Prostate gland (tissue), 2 donors: ENCODE data around the gene RANBP3. TPM values are rescaled to one million over a fixed set of nuclear protein-coding genes. Genes with fewer than 3 reads are reported as not detected.
"Not testable (repeated sequence)": the region's sequence is repeated elsewhere in the genome, so short reads cannot be mapped to it uniquely, and the experiment has no call there.

Experiments used
- DNase-seq: peaks from one replicate; pipeline ENCODE4 v3.0.0-alpha.2; 2019; ENCODE audit warnings: low spot score
- H3K27ac ChIP-seq, 2 donors: fragments of 200-600 bp; sonication (generic); 2 replicates each; pipeline ENCODE4 v1.5.1; 2017 to 2019
- H3K27me3 ChIP-seq: fragments of 200-600 bp; sonication (generic); replicated peaks from 2 replicates; pipeline ENCODE4 v1.5.1; 2019; ENCODE audit not compliant: insufficient read depth
- H3K36me3 ChIP-seq, 2 donors: fragments of 200-600 bp; sonication (generic); 1 replicate in 1 of 2; 2 replicates in 1 of 2; pipeline versions ENCODE4 v1.5.1 to v1.8.1; 2017 to 2019
- H3K4me1 ChIP-seq: fragments of 200-600 bp; sonication (generic); replicated peaks from 2 replicates; pipeline ENCODE4 v1.5.1; 2019
- H3K4me3 ChIP-seq, 2 donors: fragments of 200-600 bp; sonication (generic); 2 replicates each; pipeline ENCODE4 v1.5.1; 2017 to 2019
- H3K9me3 ChIP-seq: fragments of 200-600 bp; sonication (generic); 2 replicates; pipeline ENCODE4 v1.5.1; 2017
- POLR2A ChIP-seq: fragments of 450-650 bp; IDR thresholded peaks from one replicate; pipeline ENCODE4 v1.6.1; 2016; ENCODE audit warnings: antibody characterized with exemption, mild to moderate bottlenecking
- POLR2AphosphoS5 ChIP-seq: sonication (generic); formaldehyde crosslinking; IDR thresholded peaks from one replicate; pipeline ENCODE4 v1.6.1; 2017; ENCODE audit warnings: antibody characterized with exemption
- WGBS: methylation state at CpG from one replicate; pipeline ENCODE4 v1.1.5; 2018; 5-methylcytosine and 5-hydroxymethylcytosine counted together
- intact Hi-C: fragments of 100-400 bp; cut with DNase I; formaldehyde crosslinking; loops from one replicate; pipeline ENCODE4 v1.14.2; 2022
- total RNA-seq, 2 donors: library from RNA; depleted of rRNA; stranded (reverse); fragments of >200 nt; gene quantifications; one replicate each; pipeline ENCODE4 v1.1.0, GENCODE V29; 2016
- TF ChIP-seq, protein P1 (sequence below), 4 experiments: fragments of 200-600 bp in 2 of 4; fragments of 450-650 bp in 2 of 4; sonication (generic) in 2 of 4; IDR thresholded peaks; 1 replicate in 3 of 4; 2 replicates in 1 of 4; pipeline ENCODE4 v1.5.1; 2016 to 2019; ENCODE audit warnings: antibody characterized with exemption in 4 of 4, mild to moderate bottlenecking in 2 of 4, moderate library complexity in 2 of 4

Gene RANBP3
- total RNA-seq, 2 donors from 2014 or later, result 84.6 to 120 TPM

DNA sequence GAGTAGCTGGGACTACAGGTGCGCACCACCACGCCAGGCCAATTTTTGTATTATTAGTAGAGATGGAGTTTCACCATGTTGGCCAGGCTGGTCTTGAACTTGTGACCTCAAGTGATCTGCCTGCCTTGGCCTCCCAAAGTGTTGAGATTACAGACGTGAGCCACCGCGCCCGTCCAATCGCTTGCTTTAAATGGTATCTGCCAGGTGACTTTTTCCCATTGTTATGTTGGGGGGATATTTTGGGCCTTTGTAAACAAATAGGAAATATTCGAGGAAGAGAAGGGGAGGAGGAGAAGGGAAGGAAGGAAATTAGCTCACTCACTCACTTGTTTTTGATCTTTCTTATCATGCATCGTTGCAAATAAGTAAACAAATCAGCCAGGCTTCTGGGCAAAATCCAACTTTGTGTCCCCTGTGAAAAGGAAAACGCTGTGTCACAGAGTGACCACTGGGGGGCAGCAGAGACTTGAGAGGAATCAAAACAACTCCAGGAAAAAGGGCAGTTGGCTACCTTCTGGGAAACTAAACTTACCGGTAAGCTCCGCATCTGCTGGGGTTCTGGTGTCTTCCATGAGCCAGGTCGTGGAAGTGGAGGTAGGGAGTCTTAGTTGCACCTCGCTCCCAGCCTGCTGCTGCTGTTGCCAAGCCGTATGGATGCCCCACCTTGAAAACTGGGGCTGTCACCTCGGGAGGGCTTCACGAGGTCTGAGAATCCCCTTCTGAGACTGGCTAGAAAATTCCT, 9.3 kb upstream of the RANBP3 start:
- Histone ChIP-seq H3K4me1 (peaks cover 8% of the 10 kb centered on the region), H3K27me3 (no peaks in the 10 kb centered on the region), H3K4me3 (peak overlapping the region in 1 of 2 donors; percentile 16), H3K9me3 (no peaks in the 10 kb centered on the region), H3K36me3 (no peaks in the 10 kb centered on the region), H3K27ac (peak overlapping the region; percentile 20 to 33)
- DNase-seq, result peak; percentile 84
- WGBS, result 17% methylated on average over 17 of the region's 17 CpGs
- intact Hi-C loops, result loop anchor here (2.0 to 10.0 kb wide), 2 partner anchors 36 to 138 kb away; no protein-coding TSS in a partner anchor
- TF ChIP-seq POLR2A, result no peak
- TF ChIP-seq POLR2AphosphoS5, result peak; percentile 90
- TF ChIP-seq, protein P1, sequence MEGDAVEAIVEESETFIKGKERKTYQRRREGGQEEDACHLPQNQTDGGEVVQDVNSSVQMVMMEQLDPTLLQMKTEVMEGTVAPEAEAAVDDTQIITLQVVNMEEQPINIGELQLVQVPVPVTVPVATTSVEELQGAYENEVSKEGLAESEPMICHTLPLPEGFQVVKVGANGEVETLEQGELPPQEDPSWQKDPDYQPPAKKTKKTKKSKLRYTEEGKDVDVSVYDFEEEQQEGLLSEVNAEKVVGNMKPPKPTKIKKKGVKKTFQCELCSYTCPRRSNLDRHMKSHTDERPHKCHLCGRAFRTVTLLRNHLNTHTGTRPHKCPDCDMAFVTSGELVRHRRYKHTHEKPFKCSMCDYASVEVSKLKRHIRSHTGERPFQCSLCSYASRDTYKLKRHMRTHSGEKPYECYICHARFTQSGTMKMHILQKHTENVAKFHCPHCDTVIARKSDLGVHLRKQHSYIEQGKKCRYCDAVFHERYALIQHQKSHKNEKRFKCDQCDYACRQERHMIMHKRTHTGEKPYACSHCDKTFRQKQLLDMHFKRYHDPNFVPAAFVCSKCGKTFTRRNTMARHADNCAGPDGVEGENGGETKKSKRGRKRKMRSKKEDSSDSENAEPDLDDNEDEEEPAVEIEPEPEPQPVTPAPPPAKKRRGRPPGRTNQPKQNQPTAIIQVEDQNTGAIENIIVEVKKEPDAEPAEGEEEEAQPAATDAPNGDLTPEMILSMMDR (IDR thresholded peaks at IDR 0.05), result peak; percentile 92 to 98 (median 96)

DNA sequence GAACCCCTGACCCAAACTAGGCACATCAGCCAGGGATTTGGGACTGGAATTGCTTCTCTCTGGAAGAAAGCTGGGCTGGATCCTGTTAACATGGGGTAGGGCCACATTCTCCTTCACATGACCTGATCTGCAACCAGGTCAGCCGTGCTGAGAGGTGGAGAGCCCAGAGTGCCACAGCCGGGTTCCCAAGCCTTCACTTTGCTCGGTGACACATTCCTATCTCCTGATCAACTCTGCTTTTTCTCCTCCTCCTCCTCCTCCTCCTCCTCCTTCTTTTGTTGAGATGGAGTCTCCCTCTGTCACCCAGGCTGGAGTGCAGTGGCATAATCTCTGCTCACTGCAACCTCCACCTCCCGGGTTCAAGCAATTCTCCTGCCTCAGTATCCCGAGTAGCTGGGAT, 7.9 kb upstream of the RANBP3 start:
- H3K27me3 ChIP-seq, H3K36me3 ChIP-seq, H3K27ac ChIP-seq, H3K4me1 ChIP-seq, H3K4me3 ChIP-seq, H3K9me3 ChIP-seq, DNase-seq: not testable (repeated sequence)
- intact Hi-C loops, result loop anchor here (2.0 to 10.0 kb wide), 2 partner anchors 37 to 139 kb away; no protein-coding TSS in a partner anchor
- WGBS, result 91% methylated on average over 5 of the region's 5 CpGs

DNA sequence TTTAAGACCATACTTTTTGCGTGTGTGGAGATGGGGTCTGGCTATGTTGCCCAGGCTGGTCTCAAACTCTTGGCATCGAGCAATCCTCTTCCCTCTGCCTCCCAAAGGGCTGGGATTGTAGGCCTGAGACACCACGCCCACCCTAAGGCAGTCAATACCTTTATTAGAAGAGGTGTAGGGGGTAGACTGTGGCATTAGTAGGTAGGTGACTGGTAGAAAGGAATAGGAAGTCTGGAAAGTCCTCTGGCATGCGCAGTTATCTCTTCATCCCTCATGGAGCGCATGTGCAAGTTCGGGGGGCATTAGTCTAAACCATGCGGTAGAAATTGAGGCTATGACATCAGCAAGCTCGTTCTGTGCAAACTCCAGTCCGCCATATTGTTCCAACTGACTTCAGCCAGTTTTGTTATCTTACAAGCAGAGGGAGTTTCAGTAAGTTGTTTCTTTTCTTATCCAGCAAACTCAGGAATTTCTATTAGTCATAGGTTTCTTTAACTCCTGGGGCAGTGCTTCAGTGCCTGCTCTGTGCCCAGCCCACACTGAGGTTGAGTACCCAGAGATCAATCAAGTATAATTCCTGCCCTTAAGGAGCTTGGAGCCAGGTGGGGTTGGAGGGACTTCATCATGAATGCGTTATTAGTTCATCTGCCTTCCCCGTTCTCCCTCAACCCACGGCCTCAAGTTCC, 7.3 kb upstream of the RANBP3 start:
- H3K27ac ChIP-seq, result no peak overlapping the region
- TF ChIP-seq POLR2AphosphoS5 (no peak), POLR2A (no peak)
- TF ChIP-seq, protein P1 (IDR thresholded peaks at IDR 0.05), result no peak
- no peak for DNase-seq
- no peaks in the 10 kb centered on the region for H3K9me3 ChIP-seq
- intact Hi-C loops, result loop anchor here (10.0 kb wide), 1 partner anchor 140 kb away; no protein-coding TSS in a partner anchor
- H3K4me3 ChIP-seq, result no peak overlapping the region
- no peaks in the 10 kb centered on the region for H3K36me3 ChIP-seq
- H3K4me1 ChIP-seq, result peaks cover 8% of the 10 kb centered on the region
- 81% methylated on average over 12 of the region's 12 CpGs for WGBS
- H3K27me3 ChIP-seq, result no peaks in the 10 kb centered on the region

DNA sequence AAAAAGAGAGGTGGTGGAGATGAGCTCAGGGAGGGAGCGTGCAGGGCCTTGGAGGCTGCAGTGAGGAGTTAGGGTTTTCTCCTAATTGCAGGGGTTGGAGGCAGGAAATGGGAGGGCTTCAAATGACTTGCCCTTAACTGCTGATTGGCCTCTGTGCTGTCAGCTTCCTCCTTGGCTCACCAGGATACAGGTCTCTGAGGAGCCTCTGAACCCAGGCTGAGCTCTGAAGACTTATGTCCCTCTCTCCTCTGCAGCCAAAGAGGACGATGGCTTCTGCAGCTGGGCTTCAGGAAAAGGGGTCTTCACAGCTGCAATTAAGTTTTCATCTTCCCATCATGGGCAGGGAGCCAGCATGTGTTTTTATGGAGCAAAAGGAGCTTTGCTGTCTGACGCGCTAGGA, 6.7 kb upstream of the RANBP3 start:
- 53% methylated on average over 4 of the region's 4 CpGs for WGBS
- H3K36me3 ChIP-seq, result no peaks in the 10 kb centered on the region
- no peaks in the 10 kb centered on the region for H3K27me3 ChIP-seq
- intact Hi-C loops, result loop anchor here (10.0 kb wide), 1 partner anchor 140 kb away; no protein-coding TSS in a partner anchor
- no peaks in the 10 kb centered on the region for H3K9me3 ChIP-seq
- TF ChIP-seq POLR2AphosphoS5 (no peak), POLR2A (no peak)
- TF ChIP-seq, protein P1 (IDR thresholded peaks at IDR 0.05), result no peak
- H3K4me3 ChIP-seq, result no peak overlapping the region
- peaks cover 5% of the 10 kb centered on the region for H3K4me1 ChIP-seq
- H3K27ac ChIP-seq, result no peak overlapping the region
- no peak for DNase-seq

DNA sequence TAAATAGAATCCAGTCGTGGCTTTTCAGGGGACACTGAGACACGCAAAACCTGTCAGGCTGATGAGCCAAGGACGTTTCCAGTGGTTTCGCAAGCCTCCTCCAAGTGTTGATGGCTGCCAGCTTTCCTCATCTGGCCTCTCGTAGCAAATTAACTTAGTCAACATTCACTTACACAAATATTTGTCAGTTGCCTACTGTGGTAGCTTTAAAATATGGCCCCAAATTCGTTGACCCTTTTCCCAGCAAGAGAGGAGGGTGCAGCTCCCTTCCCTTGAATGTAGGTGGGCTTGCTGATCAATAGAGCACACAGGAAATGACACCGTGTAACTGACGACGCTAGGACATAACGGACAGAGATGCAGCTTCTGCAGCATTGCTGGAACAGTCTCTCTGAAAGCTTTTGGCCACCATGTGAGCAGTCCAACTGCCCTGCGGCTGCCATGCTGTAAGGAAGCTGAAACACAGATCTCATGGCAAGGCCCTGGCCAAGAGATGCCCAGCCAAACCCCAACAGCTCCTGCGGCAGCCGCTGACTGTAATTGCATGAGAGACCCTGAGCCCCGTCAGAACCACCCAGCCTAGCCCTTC, 5.5 kb upstream of the RANBP3 start:
- DNase-seq, result no peak
- 68% methylated on average over 14 of the region's 14 CpGs for WGBS
- Histone ChIP-seq H3K27ac (peak overlapping the region in 1 of 2 donors; percentile 29), H3K4me1 (peaks cover 7% of the 10 kb centered on the region), H3K36me3 (no peaks in the 10 kb centered on the region), H3K9me3 (no peaks in the 10 kb centered on the region), H3K27me3 (no peaks in the 10 kb centered on the region), H3K4me3 (no peak overlapping the region)
- intact Hi-C loops, result loop anchor here (10.0 kb wide), 1 partner anchor 141 kb away; no protein-coding TSS in a partner anchor
- no peak for TF ChIP-seq POLR2A
- no peak for TF ChIP-seq POLR2AphosphoS5
- TF ChIP-seq, protein P1 (IDR thresholded peaks at IDR 0.05), result no peak
